H1 (cell line): ENCODE results near the gene MAPKAP1. TPM values are rescaled to one million over a fixed set of nuclear protein-coding genes. Genes with fewer than 3 reads are reported as not detected.

Experiments used
- CTCF ChIA-PET: fragments of 300-600 bp; sonication (Branson Sonifier 250); formaldehyde crosslinking; loops from one replicate; lab custom pipeline; 2021; ENCODE audit not compliant: partially characterized antibody; lab: Charles Lee
- POLR2A ChIA-PET: fragments of 300-600 bp; sonication (Branson Sonifier 250); formaldehyde crosslinking; loops from one replicate; lab custom pipeline; 2021; ENCODE audit warnings: inconsistent platforms; ENCODE audit not compliant: partially characterized antibody; lab: Charles Lee
- DNase-seq, 2 experiments: peaks; one replicate each; pipeline versions ENCODE4 v3.0.0 to v3.0.0-alpha.2; 2010 to 2022; ENCODE audit warnings: low spot score in 2 of 2, low read depth in 1 of 2, mixed read lengths in 1 of 2
- FAIRE-seq: peaks from 2 replicates; lab custom pipeline; 2011; peaks lifted over from hg19 to GRCh38; lab: Jason Lieb, UNC
- H2AFZ ChIP-seq: 2 replicates; pipeline ENCODE4 v1.8.1; 2012; ENCODE audit warnings: low read length, inconsistent platforms
- H2AK5ac ChIP-seq: 2 replicates; pipeline ENCODE4 v1.6.1; 2013; ENCODE audit warnings: low read depth, low read length
- H2BK120ac ChIP-seq: replicated peaks from 2 replicates; pipeline ENCODE3; 2013; ENCODE audit warnings: low read depth, low read length, inconsistent platforms
- H2BK12ac ChIP-seq: 2 replicates; pipeline ENCODE4 v1.6.1; 2013; ENCODE audit warnings: low read depth, low read length
- H2BK15ac ChIP-seq: 2 replicates; pipeline ENCODE4 v1.6.1; 2013; ENCODE audit warnings: low read length
- H2BK20ac ChIP-seq: 2 replicates; pipeline ENCODE4 v1.6.1; 2013; ENCODE audit warnings: low read length
- H2BK5ac ChIP-seq: 2 replicates; pipeline ENCODE4 v1.6.1; 2013; ENCODE audit warnings: low read depth, low read length
- H3K14ac ChIP-seq: 2 replicates; pipeline ENCODE4 v1.6.1; 2013; ENCODE audit warnings: inconsistent platforms; ENCODE audit not compliant: insufficient read length
- H3K18ac ChIP-seq: 2 replicates; pipeline ENCODE4 v1.6.1; 2013; ENCODE audit warnings: low read length; ENCODE audit errors: extremely low read depth
- H3K23ac ChIP-seq: 2 replicates; pipeline ENCODE4 v1.6.1; 2013; ENCODE audit warnings: inconsistent platforms; ENCODE audit not compliant: insufficient read length
- H3K23me2 ChIP-seq: 2 replicates; pipeline ENCODE4 v1.6.1; 2013; ENCODE audit warnings: low read depth, low read length
- H3K27ac ChIP-seq: 2 replicates; pipeline ENCODE4 v1.6.1; 2011; ENCODE audit warnings: low read depth, low read length, inconsistent platforms
- H3K27me3 ChIP-seq, 4 experiments: replicated peaks in 1 of 4; 1 replicate in 1 of 4; 2 replicates in 3 of 4; pipeline versions ENCODE4 v1.6.1 to v1.8.1; 2011 to 2013; ENCODE audit warnings: low read length in 3 of 4, mild to moderate bottlenecking in 3 of 4, inconsistent platforms in 2 of 4, mixed read lengths in 2 of 4, moderate library complexity in 1 of 4; ENCODE audit not compliant: control insufficient read depth in 3 of 4, insufficient read depth in 3 of 4; ENCODE audit errors: extremely low read depth in 1 of 4
- H3K36me3 ChIP-seq, 4 experiments: 2 replicates each; pipeline versions ENCODE4 v1.6.1 to v1.8.1; 2011 to 2013; ENCODE audit warnings: mild to moderate bottlenecking in 4 of 4, low read length in 3 of 4, moderate library complexity in 2 of 4, control low read depth in 1 of 4, inconsistent platforms in 1 of 4; ENCODE audit not compliant: insufficient read depth in 4 of 4, control insufficient read depth in 2 of 4
- H3K4ac ChIP-seq: replicated peaks from 2 replicates; pipeline ENCODE3; 2013; ENCODE audit warnings: low read length, low read depth, mixed read lengths, inconsistent platforms; ENCODE audit not compliant: insufficient read length
- H3K4me1 ChIP-seq, 4 experiments: replicated peaks in 1 of 4; 1 replicate in 1 of 4; 2 replicates in 3 of 4; pipeline versions ENCODE4 v1.6.1 to v1.8.1; 2011 to 2013; ENCODE audit warnings: low read length in 3 of 4, inconsistent platforms in 2 of 4, mixed read lengths in 1 of 4; ENCODE audit not compliant: insufficient read depth in 4 of 4, control insufficient read depth in 3 of 4
- H3K4me2 ChIP-seq, 2 experiments: 2 replicates each; pipeline versions ENCODE4 v1.6.1 to v1.8.1; 2011 to 2013; ENCODE audit warnings: low read depth in 2 of 2, low read length in 2 of 2, control low read depth in 1 of 2, inconsistent platforms in 1 of 2, mild to moderate bottlenecking in 1 of 2; ENCODE audit not compliant: insufficient read depth in 1 of 2
- H3K4me3 ChIP-seq, 4 experiments: fragments of 200-600, 300-600 bp in 1 of 4; sonication (generic), shearing (Covaris generic), sonication (Bioruptor Twin) in 1 of 4; 2 replicates each; pipeline versions ENCODE4 v1.5.1 to v1.8.1; 2011 to 2016; ENCODE audit warnings: low read length in 4 of 4, low read depth in 3 of 4, control low read depth in 2 of 4, inconsistent platforms in 2 of 4, mild to moderate bottlenecking in 2 of 4, mixed read lengths in 1 of 4, moderate library complexity in 1 of 4; ENCODE audit not compliant: insufficient read depth in 2 of 4; ENCODE audit errors: extremely low read depth in 1 of 4
- H3K56ac ChIP-seq: replicated peaks from 2 replicates; pipeline ENCODE3; 2013; ENCODE audit warnings: low read depth, mild to moderate bottlenecking, mixed read lengths, low read length, inconsistent platforms; ENCODE audit not compliant: insufficient read length
- H3K79me1 ChIP-seq: 2 replicates; pipeline ENCODE4 v1.6.1; 2013; ENCODE audit warnings: low read depth, low read length, control low read depth
- H3K79me2 ChIP-seq, 2 experiments: 2 replicates each; pipeline versions ENCODE4 v1.6.1 to v1.8.1; 2012 to 2013; ENCODE audit warnings: low read length in 2 of 2, mild to moderate bottlenecking in 2 of 2, inconsistent platforms in 1 of 2; ENCODE audit not compliant: insufficient read depth in 2 of 2, control insufficient read depth in 1 of 2
- H3K9ac ChIP-seq, 4 experiments: replicated peaks in 1 of 4; 1 replicate in 1 of 4; 2 replicates in 3 of 4; pipeline versions ENCODE4 v1.6.1 to v1.8.1; 2011 to 2013; ENCODE audit warnings: low read depth in 3 of 4, low read length in 3 of 4, control low read depth in 2 of 4, mild to moderate bottlenecking in 2 of 4, moderate library complexity in 2 of 4, inconsistent platforms in 1 of 4; ENCODE audit errors: extremely low read depth in 1 of 4
- H3K9me3 ChIP-seq, 2 experiments: 2 replicates each; pipeline versions ENCODE4 v1.6.1 to v1.8.1; 2012 to 2013; ENCODE audit warnings: mild to moderate bottlenecking in 2 of 2, moderate library complexity in 2 of 2, control low read depth in 1 of 2, inconsistent platforms in 1 of 2, low read depth in 1 of 2, low read length in 1 of 2, mixed read lengths in 1 of 2; ENCODE audit not compliant: insufficient read depth in 2 of 2
- H4K20me1 ChIP-seq, 2 experiments: replicated peaks in 1 of 2; 2 replicates each; pipeline versions ENCODE3 to v1.8.1; 2011 to 2013; ENCODE audit warnings: inconsistent platforms in 2 of 2, low read length in 2 of 2, mild to moderate bottlenecking in 1 of 2; ENCODE audit not compliant: insufficient read depth in 2 of 2, control insufficient read depth in 1 of 2
- H4K5ac ChIP-seq: 2 replicates; pipeline ENCODE4 v1.6.1; 2013; ENCODE audit warnings: low read length, low read depth, mixed read lengths, inconsistent platforms; ENCODE audit not compliant: insufficient read length
- H4K8ac ChIP-seq: 2 replicates; pipeline ENCODE4 v1.8.0; 2013; ENCODE audit warnings: mild to moderate bottlenecking, moderate library complexity, low read length, inconsistent platforms; ENCODE audit not compliant: insufficient read depth; ENCODE audit errors: extremely low read depth
- H4K91ac ChIP-seq: replicated peaks from 2 replicates; pipeline ENCODE3; 2013; ENCODE audit warnings: low read length, mixed read lengths, inconsistent platforms; ENCODE audit not compliant: insufficient read length
- BACH1 ChIP-seq: IDR thresholded peaks from 2 replicates; pipeline ENCODE4 v1.6.1; 2012; ENCODE audit warnings: low read length, improper control_type of control experiment
- CHD2 ChIP-seq: IDR thresholded peaks from 2 replicates; pipeline ENCODE4 v1.6.1; 2012; ENCODE audit warnings: low read length, improper control_type of control experiment
- E2F6 ChIP-seq: IDR thresholded peaks from 2 replicates; pipeline ENCODE4 v1.6.1; 2012; ENCODE audit warnings: inconsistent platforms
- JUN ChIP-seq: IDR thresholded peaks from 2 replicates; pipeline ENCODE4 v1.6.1; 2011; ENCODE audit warnings: low read depth, mild to moderate bottlenecking, improper control_type of control experiment, low read length
- USF2 ChIP-seq: IDR thresholded peaks from 2 replicates; pipeline ENCODE4 v1.6.1; 2011; ENCODE audit warnings: low read length, improper control_type of control experiment
- WGBS, 2 experiments: shearing (Covaris generic) in 1 of 2; methylation state at CpG; one replicate each; pipeline versions ENCODE4 v1.1.6 to v1.1.7; 2013 to 2015; ENCODE audit warnings: low lambda C conversion rate in 2 of 2, mixed read lengths in 2 of 2, inconsistent platforms in 1 of 2, low coverage in 1 of 2, missing lambda C conversion rate in 1 of 2; ENCODE audit not compliant: insufficient replicate concordance in 2 of 2, insufficient coverage in 1 of 2, insufficient read length in 1 of 2; ENCODE audit errors: extremely low coverage in 1 of 2, missing lambda C conversion rate in 1 of 2; 5-methylcytosine and 5-hydroxymethylcytosine counted together
- polyA plus RNA-seq, 7 experiments: library from polyadenylated mRNA; depleted of rRNA in 3 of 7; stranded (reverse) in 5 of 7; unstranded in 2 of 7; fragments of >200 nt in 5 of 7; fragments of 200-250 nt in 2 of 7; gene quantifications; 1 replicate in 5 of 7; 2 replicates in 1 of 7; 4 replicates in 1 of 7; pipeline versions ENCODE4 v1.2.1 to v1.2.3, GENCODE V29; 2011 to 2013; ENCODE audit warnings: missing spikeins in 2 of 7, mixed read lengths in 2 of 7
- total RNA-seq: library from RNA; stranded (reverse); fragmentation: NEBNext Ultra II Directional; extraction: Animal tissue kit (Norgen Biotek cat#: 25700); gene quantifications from 2 replicates; pipeline ENCODE4 v1.2.1, GENCODE V29; 2021

The MAPKAP1 gene
- total and polyA plus RNA-seq, 2 of the 8 experiments (the other 6 are each of a cell fraction or from before 2014, with no cell fraction given): 79.2 to 140 TPM

GRCh38 chr9:125681086-125681622 is 25.9 kb downstream of the MAPKAP1 start:
- Histone ChIP-seq H3K23me2 (no peaks in the 10 kb centered on the region), H3K9ac (no peak overlapping the region), H4K5ac (no peak overlapping the region), H3K27ac (no peak overlapping the region), H2AK5ac (no peak overlapping the region), H3K4me3 (no peak overlapping the region), H3K56ac (no peak overlapping the region), H4K20me1 (peaks cover 0 to 3% of the 10 kb centered on the region in 2 experiments), H3K4me1 (peaks cover 3 to 6% (median 3%) of the 10 kb centered on the region in 4 experiments; a peak in 2 of 7 replicates), H3K14ac (no peak overlapping the region), H3K4me2 (no peak overlapping the region), H3K23ac (no peak overlapping the region), H2AFZ (no peak overlapping the region), H4K91ac (no peak overlapping the region), H2BK15ac (no peak overlapping the region), H2BK20ac (no peak overlapping the region), H4K8ac (no peak overlapping the region), H3K4ac (no peak overlapping the region), H3K27me3 (no peaks in the 10 kb centered on the region), H2BK120ac (no peak overlapping the region), H3K79me2 (peaks cover 0 to 64% of the 10 kb centered on the region in 2 experiments; a peak in 3 of 4 replicates), H2BK5ac (no peak overlapping the region), H3K79me1 (peaks cover 3% of the 10 kb centered on the region; the same call in 1 of the 2 replicates), H3K9me3 (no peaks in the 10 kb centered on the region), H3K18ac (no peak overlapping the region), H3K36me3 (no peaks in the 10 kb centered on the region), H2BK12ac (no peak overlapping the region)
- TF ChIP-seq CHD2 (no peak), JUN (no peak), BACH1 (no peak), E2F6 (no peak), USF2 (no peak)
- ChIA-PET CTCF (interaction anchor here (0.7 kb wide), 1 partner anchor 18 kb away, joined by 4 read pairs; no protein-coding TSS in a partner anchor), POLR2A (interaction anchor here (0.6 to 2.6 kb wide), 4 partner anchors 9 to 695 kb away, joined by 4 to 10 read pairs (median 4); partner anchors contain the start of gene MAPKAP1)
- no peak for DNase-seq
- WGBS, 2 experiments: 88% methylated on average over 3 of the region's 3 CpGs; no CpG with 5 or more reads in 1 of the 2 experiments
- no peak for FAIRE-seq
